ENCODE results near the gene VSTM2L. TPM values are rescaled to one million over a fixed set of nuclear protein-coding genes. Genes with fewer than 3 reads are reported as not detected.
A peak's percentile ranks its signal among the peaks of the same experiment; 100 is the strongest.

The VSTM2L gene
- total and polyA plus RNA-seq, 2 of the 4 experiments (the other 2 are of a cell fraction) = 0.18 to 0.19 TPM

DNA sequence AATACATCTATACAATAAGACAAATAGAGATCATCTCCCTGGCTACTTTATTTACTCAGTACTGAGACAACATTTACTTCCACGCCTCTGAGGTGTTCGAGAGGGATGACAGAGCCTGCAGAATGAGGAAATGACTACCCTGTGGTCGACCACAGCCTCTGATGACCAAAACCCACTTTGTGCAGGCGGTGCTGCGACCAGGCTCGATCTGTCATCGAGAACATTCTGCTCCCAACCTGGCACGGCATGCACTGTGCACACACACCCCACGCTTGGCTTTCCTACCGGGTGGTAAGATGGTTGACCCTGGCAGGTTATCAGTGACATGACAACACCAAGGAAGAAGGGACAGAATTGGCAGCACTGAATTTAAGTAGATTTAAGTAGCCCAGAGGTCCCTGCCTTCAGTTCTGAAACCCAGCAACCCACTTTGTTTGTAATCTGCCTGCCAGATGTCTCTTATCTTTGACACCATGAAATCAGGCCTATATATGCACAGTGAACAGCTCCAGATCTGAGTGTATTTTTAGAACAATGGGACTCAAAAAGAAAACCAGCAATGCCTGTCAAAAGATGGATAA lies 87.7 kb downstream of the VSTM2L start:
- no peak overlapping the region for H2BK5ac ChIP-seq (ENCODE audit: low read depth, low read length, poor library complexity, severe bottlenecking)
- H3K23ac ChIP-seq (ENCODE audit: low read depth, low read length) = no peak overlapping the region
- BruUV-seq (replicated peaks) = no TSS peak
- peaks cover 12% of the 10 kb centered on the region for H3K36me3 ChIP-seq (ENCODE audit: control insufficient read depth, insufficient read depth, low read length)
- intact Hi-C loops (cut with micrococcal nuclease) = loop anchor here (10.0 kb wide), 1 partner anchor 166 kb away; no protein-coding TSS in a partner anchor
- TF ChIP-seq CEBPB (IDR thresholded peaks at IDR 0.05; ENCODE audit: low read depth, low read length) = peak; percentile 45; the same call in 1 of the 2 replicates
- TF ChIP-seq MXI1 (IDR thresholded peaks at IDR 0.05; ENCODE audit: borderline replicate concordance, low read depth, low read length) = peak; percentile 44; the same call in 1 of the 2 replicates
- TF ChIP-seq RFX5 (IDR thresholded peaks at IDR 0.05; ENCODE audit: low read depth, low read length) = no peak
- DNase-seq (peak; percentile 78), ATAC-seq (ENCODE audit: low read depth) (peak; percentile 36)
- no peak overlapping the region for H2AK5ac ChIP-seq (ENCODE audit: low read depth, low read length)
- no peak overlapping the region for H3K9ac ChIP-seq (ENCODE audit: low read depth, low read length)
- H2AFZ ChIP-seq (replicated peaks; ENCODE audit: low read length, poor library complexity) = no peak overlapping the region
- H2BK20ac ChIP-seq (ENCODE audit: low read depth, low read length) = peak overlapping the region; percentile 62; the same call in 1 of the 2 replicates
- no peak overlapping the region for H4K91ac ChIP-seq (ENCODE audit: insufficient read depth, low read depth, low read length)
- CTCF ChIA-PET = interaction anchor here (0.7 kb wide), 1 partner anchor 426 kb away, joined by 3 read pairs; no protein-coding TSS in a partner anchor
- no peak overlapping the region for H3K14ac ChIP-seq (replicated peaks; ENCODE audit: low read depth, low read length)
- H3K9me1 ChIP-seq (ENCODE audit: insufficient read depth, low read length) = peaks cover 18% of the 10 kb centered on the region
- no peak overlapping the region for H4K5ac ChIP-seq (ENCODE audit: low read depth, low read length)
- H3K79me1 ChIP-seq (ENCODE audit: low read depth in 1 of 2, low read length in 2 of 2) = peaks cover 0 to 17% of the 10 kb centered on the region in 2 experiments; a peak in 1 of 4 replicates
- peak overlapping the region; percentile 12; the same call in 1 of the 2 replicates for H3K27ac ChIP-seq (ENCODE audit: insufficient read depth, low read length)
- H2BK120ac ChIP-seq (ENCODE audit: low read depth, low read length) = no peak overlapping the region
- WGBS, 2 experiments (ENCODE audit: extremely low coverage in 2 of 2, insufficient read length in 1 of 2) = no CpG with 5 or more reads among the region's 10 CpGs
- H3K4me3 ChIP-seq (ENCODE audit: insufficient read depth, low read depth, low read length) = no peak overlapping the region
- peaks cover 29% of the 10 kb centered on the region for H3K4me1 ChIP-seq (ENCODE audit: control insufficient read depth, insufficient read depth, low read length)
- no peak overlapping the region for H3K56ac ChIP-seq (ENCODE audit: extremely low read depth, insufficient read depth, low read length)
- H4K8ac ChIP-seq (ENCODE audit: low read depth in 2 of 2, low read length in 2 of 2) = no peak overlapping the region
- no peak overlapping the region for H3K4ac ChIP-seq (ENCODE audit: low read depth, low read length)
- peak overlapping the region; percentile 67 for H3K4me2 ChIP-seq (ENCODE audit: low read depth, low read length)
- H3K27me3 ChIP-seq (ENCODE audit: control insufficient read depth, insufficient read depth, low read length) = no peaks in the 10 kb centered on the region
- no peak overlapping the region for H2BK15ac ChIP-seq (ENCODE audit: low read depth, low read length)
- peaks cover 26% of the 10 kb centered on the region; the same call in 1 of the 2 replicates for H4K20me1 ChIP-seq (ENCODE audit: insufficient read depth, low read length)
- H3K18ac ChIP-seq (ENCODE audit: low read depth, low read length) = no peak overlapping the region
- POLR2A ChIA-PET (ENCODE audit: unreplicated experiment) = no interaction called here
- no peaks in the 10 kb centered on the region for H3K9me3 ChIP-seq (ENCODE audit: control insufficient read depth, insufficient read depth, low read length)
- no peak overlapping the region for H2AK9ac ChIP-seq (replicated peaks; ENCODE audit: low read depth, low read length, poor library complexity)
- dilution Hi-C loops (cut with HindIII; ENCODE audit: low sequenced_read_pairs, unreplicated experiment) = no loop called here
- in situ Hi-C loops (cut with MboI; ENCODE audit: low sequenced_read_pairs) = loop anchor here (5.0 kb wide), 1 partner anchor 423 kb away; no protein-coding TSS in a partner anchor
